ENCODE results near the gene GOLT1A.
"Not testable (repeated sequence)": the region's sequence is repeated elsewhere in the genome, so short reads cannot be mapped to it uniquely, and the experiment has no call there.

DNA sequence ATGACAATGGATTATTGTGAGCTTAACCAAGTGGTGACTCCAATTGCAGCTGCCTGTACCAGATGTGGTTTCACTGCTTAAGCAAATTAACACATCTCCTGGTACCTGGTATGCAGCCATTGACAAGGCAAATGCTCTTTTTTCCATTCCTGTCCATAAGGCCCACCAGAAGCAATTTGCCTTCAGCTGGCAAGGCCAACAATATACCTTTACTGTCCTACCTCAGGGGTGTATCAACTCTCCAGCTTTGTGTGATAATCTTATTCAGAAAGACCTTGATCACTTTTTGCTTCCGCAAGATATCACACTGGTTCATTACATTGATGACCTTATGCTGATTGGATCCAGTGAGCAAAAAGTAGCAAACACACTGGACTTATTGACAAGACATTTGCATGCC is 23.7 kb upstream of the GOLT1A start:
- not testable (repeated sequence) for TF ChIP-seq CTCF (IDR thresholded peaks at IDR 0.05); ZFX (IDR thresholded peaks at IDR 0.05; ENCODE audit: borderline replicate concordance)

Data from 22Rv1 (cell line).